SK-N-MC (cell line): Measurements from ENCODE around the gene MAML2.

ENCODE experiments used
- DNase-seq: peaks from one replicate; pipeline ENCODE4 v3.0.0-alpha.2; 2011; ENCODE audit warnings: low read depth, low spot score
- H3K27ac ChIP-seq: fragments of 200-600 bp; sonication (generic); 2 replicates; pipeline ENCODE4 v1.5.1; 2016; ENCODE audit warnings: mixed run types
- H3K36me3 ChIP-seq: fragments of 200-600 bp; sonication (generic); 2 replicates; pipeline ENCODE4 v1.6.1; 2017; ENCODE audit warnings: antibody characterized with exemption, low read length, mixed read lengths; ENCODE audit not compliant: insufficient read depth
- H3K4me3 ChIP-seq: fragments of 200-600 bp; sonication (generic); 2 replicates; pipeline ENCODE4 v1.5.1; 2016
- H3K9ac ChIP-seq: fragments of 200-600 bp; sonication (generic); 2 replicates; pipeline ENCODE4 v1.8.0; 2017; ENCODE audit warnings: mixed run types, mixed read lengths; ENCODE audit not compliant: insufficient read length
- H3K9me3 ChIP-seq: fragments of 200-600 bp; sonication (generic); 2 replicates; pipeline ENCODE4 v1.6.1; 2017; ENCODE audit warnings: low read depth, mild to moderate bottlenecking, antibody characterized with exemption, low read length, moderate library complexity, mixed read lengths
- EZH2 ChIP-seq: fragments of 200-600 bp; sonication (generic); IDR thresholded peaks from one replicate; pipeline ENCODE4 v1.6.1; 2017; ENCODE audit warnings: antibody characterized with exemption
- FOXP2 ChIP-seq: optimal IDR thresholded peaks from 2 replicates; pipeline ENCODE3; 2011; ENCODE audit warnings: mild to moderate bottlenecking, moderate library complexity; ENCODE audit not compliant: insufficient read depth; ENCODE audit errors: extremely low read length, control extremely low read depth
- POLR2AphosphoS5 ChIP-seq: IDR thresholded peaks from 2 replicates; pipeline ENCODE4 v1.6.1; 2012; ENCODE audit warnings: mild to moderate bottlenecking, low read depth, low read length, borderline replicate concordance

MAML2 gene

GRCh38 chr11:96173906-96174305 is 169.1 kb downstream of the MAML2 start:
- Histone ChIP-seq H3K9me3 (no peaks in the 10 kb centered on the region), H3K27ac (no peak overlapping the region), H3K4me3 (no peak overlapping the region), H3K36me3 (no peaks in the 10 kb centered on the region), H3K9ac (no peak overlapping the region)
- no peak for DNase-seq
- TF ChIP-seq EZH2 (no peak), FOXP2 (no peak), POLR2AphosphoS5 (no peak)

GRCh38 chr11:96173422-96173821 is 169.6 kb downstream of the MAML2 start:
- Histone ChIP-seq H3K9me3 (no peaks in the 10 kb centered on the region), H3K36me3 (no peaks in the 10 kb centered on the region), H3K4me3 (no peak overlapping the region), H3K9ac (no peak overlapping the region), H3K27ac (no peak overlapping the region)
- no peak for TF ChIP-seq FOXP2
- no peak for DNase-seq

- Histone ChIP-seq H3K4me3 (no peak overlapping the region), H3K36me3 (no peaks in the 10 kb centered on the region), H3K9ac (no peak overlapping the region), H3K27ac (no peak overlapping the region), H3K9me3 (no peaks in the 10 kb centered on the region)
- no peak for TF ChIP-seq POLR2AphosphoS5
- no peak for TF ChIP-seq EZH2
- no peak for TF ChIP-seq FOXP2
- no peak for DNase-seq
Observed at GRCh38 chr11:96172604-96173003, 170.4 kb downstream of the MAML2 start.

GRCh38 chr11:96169250-96169649 is 173.7 kb downstream of the MAML2 start:
- H3K4me3 ChIP-seq = 0 out of 2 replicates have a peak overlapping the region, but pooled peaks have one; percentile 10
- no peak for TF ChIP-seq FOXP2
- TF ChIP-seq POLR2AphosphoS5 = no peak
- TF ChIP-seq EZH2 = no peak
- no peaks in the 10 kb centered on the region for H3K9me3 ChIP-seq
- DNase-seq = no peak
- 0 out of 2 replicates have a peak overlapping the region, but pooled peaks have one; percentile 40 for H3K27ac ChIP-seq
- H3K36me3 ChIP-seq = no peaks in the 10 kb centered on the region
- H3K9ac ChIP-seq = no peak overlapping the region

- no peak for TF ChIP-seq FOXP2
- no peak for TF ChIP-seq POLR2AphosphoS5
- TF ChIP-seq EZH2 = no peak
- no peaks in the 10 kb centered on the region for H3K36me3 ChIP-seq
- peak overlapping the region; percentile 40; the same call in 1 of the 2 replicates for H3K27ac ChIP-seq
- H3K4me3 ChIP-seq = peak overlapping the region; percentile 10; the same call in 1 of the 2 replicates
- H3K9ac ChIP-seq = no peak overlapping the region
- DNase-seq = peak; percentile 60
- no peaks in the 10 kb centered on the region for H3K9me3 ChIP-seq
Observed at GRCh38 chr11:96168623-96169022, 174.4 kb downstream of the MAML2 start.

- Histone ChIP-seq H3K9me3 (no peaks in the 10 kb centered on the region), H3K36me3 (no peaks in the 10 kb centered on the region), H3K27ac (no peak overlapping the region), H3K4me3 (peak overlapping the region; percentile 10; the same call in 1 of the 2 replicates), H3K9ac (no peak overlapping the region)
- TF ChIP-seq FOXP2 (no peak), POLR2AphosphoS5 (no peak), EZH2 (no peak)
- DNase-seq = no peak
Observed at GRCh38 chr11:96167787-96168186, 175.2 kb downstream of the MAML2 start.

- no peak overlapping the region for H3K27ac ChIP-seq
- H3K9ac ChIP-seq = no peak overlapping the region
- no peak overlapping the region for H3K4me3 ChIP-seq
- TF ChIP-seq FOXP2 (no peak), EZH2 (no peak), POLR2AphosphoS5 (no peak)
- no peak for DNase-seq
- no peaks in the 10 kb centered on the region for H3K36me3 ChIP-seq
- no peaks in the 10 kb centered on the region for H3K9me3 ChIP-seq
Observed at GRCh38 chr11:96167203-96167758, 175.7 kb downstream of the MAML2 start.

GRCh38 chr11:96162816-96163499 is 180.0 kb downstream of the MAML2 start:
- TF ChIP-seq FOXP2 (no peak), POLR2AphosphoS5 (no peak; the same call in 1 of the 2 replicates), EZH2 (no peak)
- H3K36me3 ChIP-seq = no peaks in the 10 kb centered on the region
- H3K27ac ChIP-seq = peak overlapping the region; percentile 49; the same call in 1 of the 2 replicates
- H3K9ac ChIP-seq = no peak overlapping the region
- H3K9me3 ChIP-seq = no peaks in the 10 kb centered on the region
- H3K4me3 ChIP-seq = peak overlapping the region; percentile 53
- DNase-seq = peak; percentile 87
